ENCODE measurements around the gene MRM3.
A peak's percentile ranks its signal among the peaks of the same experiment; 100 is the strongest.
"Not testable (repeated sequence)": the region's sequence is repeated elsewhere in the genome, so short reads cannot be mapped to it uniquely, and the experiment has no call there.

Gene MRM3

GRCh38 chr17:755319-755961 lies 26.7 kb upstream of the MRM3 start:
- DNase-seq = not testable (repeated sequence)

- DNase-seq = not testable (repeated sequence)
These were observed 26.1 kb upstream of the MRM3 start for GRCh38 chr17:756010-756567.

GRCh38 chr17:759964-760363 lies 22.2 kb upstream of the MRM3 start:
- no peak for DNase-seq

- no peak for DNase-seq
These were observed 21.8 kb upstream of the MRM3 start for GRCh38 chr17:760371-760770.

- no peak for DNase-seq
These were observed 15.1 kb upstream of the MRM3 start for GRCh38 chr17:767076-767475.

- no peak for DNase-seq
These were observed 9.1 kb upstream of the MRM3 start for GRCh38 chr17:773016-773415.

- no peak for DNase-seq
These were observed 8.5 kb upstream of the MRM3 start for GRCh38 chr17:773467-774312.

- no peak for DNase-seq
These were observed 7.9 kb upstream of the MRM3 start for GRCh38 chr17:774313-774584.

GRCh38 chr17:778096-778495 lies 4.1 kb upstream of the MRM3 start:
- DNase-seq = no peak

- no peak for DNase-seq
These were observed 2.0 kb downstream of the MRM3 start for GRCh38 chr17:784143-784542.

- DNase-seq = not testable (repeated sequence)
These were observed 3.7 kb downstream of the MRM3 start for GRCh38 chr17:785901-786300.

- no peak for DNase-seq
These were observed 5.6 kb downstream of the MRM3 start for GRCh38 chr17:787641-788221.

GRCh38 chr17:788551-788950 lies 6.4 kb downstream of the MRM3 start:
- DNase-seq = no peak

GRCh38 chr17:789160-789840 lies 7.1 kb downstream of the MRM3 start:
- DNase-seq = no peak

- DNase-seq = not testable (repeated sequence)
These were observed 8.0 kb downstream of the MRM3 start for GRCh38 chr17:789931-790873.

- not testable (repeated sequence) for DNase-seq
These were observed 8.7 kb downstream of the MRM3 start for GRCh38 chr17:790874-791247.

GRCh38 chr17:791829-792228 lies 9.7 kb downstream of the MRM3 start:
- no peak for DNase-seq

- no peak for DNase-seq
These were observed 10.1 kb downstream of the MRM3 start for GRCh38 chr17:792277-792676.

GRCh38 chr17:794876-795275 lies 12.7 kb downstream of the MRM3 start:
- DNase-seq = peak; percentile 57

- DNase-seq = no peak
These were observed 13.1 kb downstream of the MRM3 start for GRCh38 chr17:795276-795675.

GRCh38 chr17:795721-796120 lies 13.6 kb downstream of the MRM3 start:
- DNase-seq = no peak

- DNase-seq = no peak
These were observed 14.5 kb downstream of the MRM3 start for GRCh38 chr17:796609-797008.

Measured in CD4-positive, alpha-beta T cell treated with Interleukin-17A for 4 hours (primary cell).